Measurements from ENCODE around the gene RPA1. TPM values are rescaled to one million over a fixed set of nuclear protein-coding genes. Genes with fewer than 3 reads are reported as not detected.
A peak's percentile ranks its signal among the peaks of the same experiment; 100 is the strongest.

RPA1 gene
- total RNA-seq (2021; ENCODE audit: unreplicated experiment): 150 TPM
- polyA plus RNA-seq (2012; ENCODE audit: insufficient read length): 101 TPM
- Bru-seq, nascent RNA: percentile 71 among the genes with signal in this experiment
- percentile 75 among the genes with signal in this experiment for BruChase-seq, experiment 1, labeled RNA remaining after a 2-hour chase
- BruChase-seq, experiment 2, labeled RNA remaining after a 6-hour chase: percentile 86 among the genes with signal in this experiment
- long read RNA-seq, full-length matches to known transcripts: 214 of 249 reads
- long read RNA-seq, partial matches to known transcripts: 22 of 249 reads
- long read RNA-seq, other reads (novel, unspliced or antisense): 13 of 249 reads

DNA sequence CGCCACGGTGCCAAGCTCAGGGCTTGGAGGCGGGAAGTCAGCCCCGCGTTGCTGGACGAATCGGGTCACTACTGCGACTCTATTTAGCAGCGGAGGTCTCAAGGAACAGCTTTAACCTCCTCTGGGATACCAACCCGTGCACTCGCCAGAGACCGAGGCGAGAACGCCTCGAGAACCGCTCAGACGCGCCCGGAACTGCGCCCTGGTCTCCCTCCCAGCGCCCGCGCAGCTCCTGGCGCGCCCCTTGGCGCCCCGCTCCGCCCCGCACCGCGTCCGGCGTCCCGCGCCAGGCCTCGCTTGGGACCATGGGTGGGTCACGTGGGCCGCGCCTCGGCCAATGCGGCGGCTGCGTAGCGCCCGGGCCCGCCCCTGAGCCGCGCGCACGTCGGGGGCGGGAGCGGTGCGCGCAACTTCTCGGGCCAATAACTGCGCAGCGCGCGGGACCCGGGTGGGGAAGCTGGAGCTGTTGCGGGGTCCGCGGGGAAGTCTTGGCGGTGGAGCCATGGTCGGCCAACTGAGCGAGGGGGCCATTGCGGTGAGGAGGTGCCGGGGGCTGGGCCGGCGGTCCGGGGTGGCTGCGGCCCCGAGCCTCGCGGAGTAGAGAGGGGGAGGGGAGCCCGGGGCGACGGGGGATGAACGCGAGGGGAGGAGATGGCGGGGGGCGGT lies at the start of gene RPA1, which contains the start of gene SMYD4:
Gene RPA1, plus strand, starts transcription at position 414 of the 666 bp plus-strand sequence. Its CDS starts 89 bp downstream, at position 503.
Gene SMYD4, minus strand, starts transcription at position 311 of the 666 bp plus-strand sequence. CDS start 1,908 bp downstream, outside the sequence.
- Histone ChIP-seq H3K27ac (ENCODE audit: low read length) (peak within 1 kb of the TSS; percentile 80), H3K27me3 (ENCODE audit: control insufficient read depth, insufficient read depth, low read length) (no peaks in the 10 kb centered on the region), H3K9me3 (ENCODE audit: control insufficient read depth, insufficient read depth, low read depth, low read length) (no peaks in the 10 kb centered on the region), H3K4me3 (ENCODE audit: low read depth in 2 of 2, low read length in 2 of 2) (peak within 1 kb of the TSS; percentile 90 to 93), H3K36me3 (ENCODE audit: control insufficient read depth, insufficient read depth, low read length) (peaks cover 4% of the 10 kb centered on the region; the same call in 1 of the 2 replicates), H3K4me1 (ENCODE audit: control insufficient read depth, insufficient read depth, low read length) (peaks cover 4% of the 10 kb centered on the region; the same call in 1 of the 2 replicates)
- TF ChIP-seq, protein P1, sequence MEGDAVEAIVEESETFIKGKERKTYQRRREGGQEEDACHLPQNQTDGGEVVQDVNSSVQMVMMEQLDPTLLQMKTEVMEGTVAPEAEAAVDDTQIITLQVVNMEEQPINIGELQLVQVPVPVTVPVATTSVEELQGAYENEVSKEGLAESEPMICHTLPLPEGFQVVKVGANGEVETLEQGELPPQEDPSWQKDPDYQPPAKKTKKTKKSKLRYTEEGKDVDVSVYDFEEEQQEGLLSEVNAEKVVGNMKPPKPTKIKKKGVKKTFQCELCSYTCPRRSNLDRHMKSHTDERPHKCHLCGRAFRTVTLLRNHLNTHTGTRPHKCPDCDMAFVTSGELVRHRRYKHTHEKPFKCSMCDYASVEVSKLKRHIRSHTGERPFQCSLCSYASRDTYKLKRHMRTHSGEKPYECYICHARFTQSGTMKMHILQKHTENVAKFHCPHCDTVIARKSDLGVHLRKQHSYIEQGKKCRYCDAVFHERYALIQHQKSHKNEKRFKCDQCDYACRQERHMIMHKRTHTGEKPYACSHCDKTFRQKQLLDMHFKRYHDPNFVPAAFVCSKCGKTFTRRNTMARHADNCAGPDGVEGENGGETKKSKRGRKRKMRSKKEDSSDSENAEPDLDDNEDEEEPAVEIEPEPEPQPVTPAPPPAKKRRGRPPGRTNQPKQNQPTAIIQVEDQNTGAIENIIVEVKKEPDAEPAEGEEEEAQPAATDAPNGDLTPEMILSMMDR (IDR thresholded peaks at IDR 0.05): no peak
- no peak for TF ChIP-seq TCF7L2 (IDR thresholded peaks at IDR 0.05; ENCODE audit: low read depth, low read length)
- peak; percentile 26; the same call in 1 of the 2 replicates for TF ChIP-seq SIN3A (IDR thresholded peaks at IDR 0.05; ENCODE audit: borderline replicate concordance, insufficient read depth, low read depth, low read length)
- TF ChIP-seq, protein P2, sequence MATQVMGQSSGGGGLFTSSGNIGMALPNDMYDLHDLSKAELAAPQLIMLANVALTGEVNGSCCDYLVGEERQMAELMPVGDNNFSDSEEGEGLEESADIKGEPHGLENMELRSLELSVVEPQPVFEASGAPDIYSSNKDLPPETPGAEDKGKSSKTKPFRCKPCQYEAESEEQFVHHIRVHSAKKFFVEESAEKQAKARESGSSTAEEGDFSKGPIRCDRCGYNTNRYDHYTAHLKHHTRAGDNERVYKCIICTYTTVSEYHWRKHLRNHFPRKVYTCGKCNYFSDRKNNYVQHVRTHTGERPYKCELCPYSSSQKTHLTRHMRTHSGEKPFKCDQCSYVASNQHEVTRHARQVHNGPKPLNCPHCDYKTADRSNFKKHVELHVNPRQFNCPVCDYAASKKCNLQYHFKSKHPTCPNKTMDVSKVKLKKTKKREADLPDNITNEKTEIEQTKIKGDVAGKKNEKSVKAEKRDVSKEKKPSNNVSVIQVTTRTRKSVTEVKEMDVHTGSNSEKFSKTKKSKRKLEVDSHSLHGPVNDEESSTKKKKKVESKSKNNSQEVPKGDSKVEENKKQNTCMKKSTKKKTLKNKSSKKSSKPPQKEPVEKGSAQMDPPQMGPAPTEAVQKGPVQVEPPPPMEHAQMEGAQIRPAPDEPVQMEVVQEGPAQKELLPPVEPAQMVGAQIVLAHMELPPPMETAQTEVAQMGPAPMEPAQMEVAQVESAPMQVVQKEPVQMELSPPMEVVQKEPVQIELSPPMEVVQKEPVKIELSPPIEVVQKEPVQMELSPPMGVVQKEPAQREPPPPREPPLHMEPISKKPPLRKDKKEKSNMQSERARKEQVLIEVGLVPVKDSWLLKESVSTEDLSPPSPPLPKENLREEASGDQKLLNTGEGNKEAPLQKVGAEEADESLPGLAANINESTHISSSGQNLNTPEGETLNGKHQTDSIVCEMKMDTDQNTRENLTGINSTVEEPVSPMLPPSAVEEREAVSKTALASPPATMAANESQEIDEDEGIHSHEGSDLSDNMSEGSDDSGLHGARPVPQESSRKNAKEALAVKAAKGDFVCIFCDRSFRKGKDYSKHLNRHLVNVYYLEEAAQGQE (IDR thresholded peaks at IDR 0.05; ENCODE audit: insufficient read depth in 1 of 2, low read depth in 2 of 2, low read length in 1 of 2): no peak
- peak; percentile 70 for TF ChIP-seq POLR2AphosphoS5 (IDR thresholded peaks at IDR 0.05; ENCODE audit: low read depth, low read length)
- intact Hi-C loops (cut with micrococcal nuclease; ENCODE audit: unreplicated experiment) (no loop called here), in situ Hi-C loops (cut with HindIII; ENCODE audit: low pct_unique_long_range_greater_than_20kb, low sequenced_read_pairs) (no loop called here)
- CTCF ChIA-PET: interaction anchor here (0.6 kb wide), 1 partner anchor 31 kb away, joined by 3 read pairs; no protein-coding TSS in a partner anchor
- no TSS peak for BruUV-seq (replicated peaks)
- DNase-seq (ENCODE audit: low read depth, low spot score): no peak
- POLR2A ChIA-PET: no interaction called here
- ATAC-seq: peak; percentile 100

DNA sequence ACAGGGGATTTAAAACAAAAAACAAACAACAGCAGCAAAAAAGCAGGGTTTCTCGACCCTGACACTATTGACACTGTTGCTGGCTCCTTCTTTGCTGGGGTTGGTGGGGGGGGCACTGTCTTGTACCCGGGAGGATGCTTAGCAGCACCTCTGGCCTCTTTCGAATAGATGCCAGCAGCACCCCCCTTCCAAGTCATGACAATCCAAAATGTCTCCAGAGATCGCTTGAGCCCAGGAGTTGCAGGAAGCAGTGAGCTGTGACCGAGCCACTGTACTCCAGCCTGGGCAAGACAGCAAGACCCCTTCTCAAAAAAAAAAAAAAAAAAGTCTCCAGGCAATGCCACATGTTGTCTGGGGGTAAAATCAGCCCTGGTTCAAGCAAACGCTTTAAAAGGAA lies 47.6 kb upstream of the RPA1 start:
- TF ChIP-seq, protein P1 (IDR thresholded peaks at IDR 0.05): no peak
- TF ChIP-seq POLR2AphosphoS5 (IDR thresholded peaks at IDR 0.05; ENCODE audit: low read depth, low read length) (no peak), SIN3A (IDR thresholded peaks at IDR 0.05; ENCODE audit: borderline replicate concordance, insufficient read depth, low read depth, low read length) (no peak), TCF7L2 (IDR thresholded peaks at IDR 0.05; ENCODE audit: low read depth, low read length) (no peak)
- TF ChIP-seq, protein P2 (IDR thresholded peaks at IDR 0.05; ENCODE audit: insufficient read depth in 1 of 2, low read depth in 2 of 2, low read length in 1 of 2): no peak
- intact Hi-C loops (cut with micrococcal nuclease; ENCODE audit: unreplicated experiment): loop anchor here (5.0 kb wide), 1 partner anchor 60 kb away; the partner anchor contains the start of gene WDR81
- ChIA-PET CTCF (interaction anchor here (0.6 to 2.6 kb wide), 2 partner anchors 28 to 61 kb away, joined by 3 to 16 read pairs; no protein-coding TSS in a partner anchor), POLR2A (no interaction called here)
- Histone ChIP-seq H3K9me3 (ENCODE audit: control insufficient read depth, insufficient read depth, low read depth, low read length) (no peaks in the 10 kb centered on the region), H3K4me1 (ENCODE audit: control insufficient read depth, insufficient read depth, low read length) (peaks cover 5% of the 10 kb centered on the region), H3K36me3 (ENCODE audit: control insufficient read depth, insufficient read depth, low read length) (no peaks in the 10 kb centered on the region; the same call in 1 of the 2 replicates), H3K4me3 (ENCODE audit: low read depth in 2 of 2, low read length in 2 of 2) (no peak overlapping the region), H3K27me3 (ENCODE audit: control insufficient read depth, insufficient read depth, low read length) (no peaks in the 10 kb centered on the region), H3K27ac (ENCODE audit: low read length) (no peak overlapping the region)
- ATAC-seq (no peak), DNase-seq (ENCODE audit: low read depth, low spot score) (no peak)
- no TSS peak for BruUV-seq (replicated peaks)
- in situ Hi-C loops (cut with HindIII; ENCODE audit: low pct_unique_long_range_greater_than_20kb, low sequenced_read_pairs): no loop called here
